ENCODE data around the gene GHR. TPM values are rescaled to one million over a fixed set of nuclear protein-coding genes. Genes with fewer than 3 reads are reported as not detected.

The GHR gene
- total and polyA plus RNA-seq, 2 donors from 2014 or later: 3.7 to 6.5 TPM

GRCh38 chr5:42745426-42745825, 322.2 kb downstream of the GHR start:
- no peak for DNase-seq
- no peaks in the 10 kb centered on the region for H3K4me1 ChIP-seq (ENCODE audit: control insufficient read depth in 2 of 3, insufficient read depth in 2 of 3, low read depth in 1 of 3, low read length in 3 of 3)
- H3K27me3 ChIP-seq (ENCODE audit: control insufficient read depth, insufficient read depth, low read length): no peaks in the 10 kb centered on the region
- peaks cover 0 to 3% (median 0%) of the 10 kb centered on the region in 3 donors for H3K9me3 ChIP-seq (ENCODE audit: control insufficient read depth in 2 of 3, insufficient read depth in 1 of 3, low read length in 3 of 3)
- H3K27ac ChIP-seq (ENCODE audit: low read depth in 2 of 2, low read length in 2 of 2): no peak overlapping the region
- no peak overlapping the region for H3K4me3 ChIP-seq (ENCODE audit: low read length in 3 of 3)
- peak; percentile 14 for TF ChIP-seq CTCF (IDR thresholded peaks at IDR 0.05; ENCODE audit: borderline replicate concordance, extremely low read depth, insufficient read depth)
- no peak overlapping the region for H3K9ac ChIP-seq (ENCODE audit: low read length in 3 of 3)
- no peaks in the 10 kb centered on the region for H3K36me3 ChIP-seq (ENCODE audit: control insufficient read depth in 2 of 3, insufficient read depth in 3 of 3, low read length in 3 of 3)
- intact Hi-C loops (cut with DNase I): no loop called here
- FAIRE-seq: no peak

- no peak overlapping the region for H3K4me3 ChIP-seq (ENCODE audit: low read length in 3 of 3)
- no peaks in the 10 kb centered on the region for H3K36me3 ChIP-seq (ENCODE audit: control insufficient read depth in 2 of 3, insufficient read depth in 3 of 3, low read length in 3 of 3)
- TF ChIP-seq CTCF (IDR thresholded peaks at IDR 0.05; ENCODE audit: borderline replicate concordance, extremely low read depth, insufficient read depth): no peak
- H3K4me1 ChIP-seq (ENCODE audit: control insufficient read depth in 2 of 3, insufficient read depth in 2 of 3, low read depth in 1 of 3, low read length in 3 of 3): no peaks in the 10 kb centered on the region
- no peaks in the 10 kb centered on the region for H3K27me3 ChIP-seq (ENCODE audit: control insufficient read depth, insufficient read depth, low read length)
- intact Hi-C loops (cut with DNase I): no loop called here
- FAIRE-seq (no peak), DNase-seq (no peak)
- H3K9me3 ChIP-seq (ENCODE audit: control insufficient read depth in 2 of 3, insufficient read depth in 1 of 3, low read length in 3 of 3): peaks cover 0 to 3% (median 0%) of the 10 kb centered on the region in 3 donors
- H3K27ac ChIP-seq (ENCODE audit: low read depth in 2 of 2, low read length in 2 of 2): no peak overlapping the region
- no peak overlapping the region for H3K9ac ChIP-seq (ENCODE audit: low read length in 3 of 3)
These were observed 322.6 kb downstream of the GHR start for GRCh38 chr5:42745856-42746255.

- Histone ChIP-seq H3K36me3 (ENCODE audit: control insufficient read depth in 2 of 3, insufficient read depth in 3 of 3, low read length in 3 of 3) (no peaks in the 10 kb centered on the region), H3K4me3 (ENCODE audit: low read length in 3 of 3) (no peak overlapping the region), H3K27me3 (ENCODE audit: control insufficient read depth, insufficient read depth, low read length) (no peaks in the 10 kb centered on the region), H3K9me3 (ENCODE audit: control insufficient read depth in 2 of 3, insufficient read depth in 1 of 3, low read length in 3 of 3) (no peaks in the 10 kb centered on the region), H3K9ac (ENCODE audit: low read length in 3 of 3) (no peak overlapping the region), H3K27ac (ENCODE audit: low read depth in 2 of 2, low read length in 2 of 2) (no peak overlapping the region), H3K4me1 (ENCODE audit: control insufficient read depth in 2 of 3, insufficient read depth in 2 of 3, low read depth in 1 of 3, low read length in 3 of 3) (no peaks in the 10 kb centered on the region)
- no peak for FAIRE-seq
- TF ChIP-seq CTCF (IDR thresholded peaks at IDR 0.05; ENCODE audit: borderline replicate concordance, extremely low read depth, insufficient read depth): no peak
- no peak for DNase-seq
- intact Hi-C loops (cut with DNase I): no loop called here
These were observed 325.8 kb downstream of the GHR start for GRCh38 chr5:42749020-42749419.

GRCh38 chr5:42750507-42750906, 327.3 kb downstream of the GHR start:
- no peaks in the 10 kb centered on the region for H3K4me1 ChIP-seq (ENCODE audit: control insufficient read depth in 2 of 3, insufficient read depth in 2 of 3, low read depth in 1 of 3, low read length in 3 of 3)
- FAIRE-seq (no peak), DNase-seq (no peak)
- H3K36me3 ChIP-seq (ENCODE audit: control insufficient read depth in 2 of 3, insufficient read depth in 3 of 3, low read length in 3 of 3): no peaks in the 10 kb centered on the region
- H3K27me3 ChIP-seq (ENCODE audit: control insufficient read depth, insufficient read depth, low read length): no peaks in the 10 kb centered on the region
- no peak for TF ChIP-seq CTCF (IDR thresholded peaks at IDR 0.05; ENCODE audit: borderline replicate concordance, extremely low read depth, insufficient read depth)
- intact Hi-C loops (cut with DNase I): no loop called here
- H3K4me3 ChIP-seq (ENCODE audit: low read length in 3 of 3): no peak overlapping the region
- H3K9me3 ChIP-seq (ENCODE audit: control insufficient read depth in 2 of 3, insufficient read depth in 1 of 3, low read length in 3 of 3): no peaks in the 10 kb centered on the region
- no peak overlapping the region for H3K9ac ChIP-seq (ENCODE audit: low read length in 3 of 3)
- H3K27ac ChIP-seq (ENCODE audit: low read depth in 2 of 2, low read length in 2 of 2): no peak overlapping the region
